K562 (cell line): Measurements from ENCODE around the gene ARHGAP9. TPM values are rescaled to one million over a fixed set of nuclear protein-coding genes. Genes with fewer than 3 reads are reported as not detected.

Source experiments
- CREB1 ChIP-seq, 2 experiments: sonication (generic) in 1 of 2; formaldehyde crosslinking in 1 of 2; IDR thresholded peaks; 2 replicates each; pipeline versions ENCODE4 v1.6.1 to v1.8.0; 2012 to 2022; ENCODE audit warnings: inconsistent platforms in 1 of 2, mild to moderate bottlenecking in 1 of 2, missing genetic modification reagents in 1 of 2, moderate library complexity in 1 of 2
- ERF ChIP-seq: fragments of 450-650 bp; formaldehyde crosslinking; IDR thresholded peaks from 2 replicates; pipeline ENCODE4 v1.4.0; 2020; ENCODE audit warnings: mild to moderate bottlenecking, mixed read lengths
- ESRRA ChIP-seq: fragments of 450-650 bp; IDR thresholded peaks from 2 replicates; pipeline ENCODE4 v1.6.1; 2014; ENCODE audit warnings: low read depth, mild to moderate bottlenecking, moderate library complexity, borderline replicate concordance
- GATAD2B ChIP-seq: fragments of 450-650 bp; IDR thresholded peaks from 2 replicates; pipeline ENCODE4 v1.6.1; 2017; ENCODE audit warnings: mild to moderate bottlenecking, borderline replicate concordance
- JUN ChIP-seq, 2 experiments: sonication (generic) in 1 of 2; formaldehyde crosslinking in 1 of 2; IDR thresholded peaks; 2 replicates each; pipeline versions ENCODE4 v1.6.1 to v1.8.0; 2012 to 2022; ENCODE audit warnings: borderline replicate concordance in 2 of 2, mild to moderate bottlenecking in 2 of 2, improper control_type of control experiment in 1 of 2, low read depth in 1 of 2, low read length in 1 of 2, missing genetic modification reagents in 1 of 2
- RCOR1 ChIP-seq, 2 experiments: IDR thresholded peaks; 2 replicates each; pipeline ENCODE4 v1.6.1; 2012; ENCODE audit warnings: low read depth in 2 of 2, low read length in 2 of 2, borderline replicate concordance in 1 of 2, improper control_type of control experiment in 1 of 2
- TSC22D4 ChIP-seq: fragments of 450-650 bp; IDR thresholded peaks from 2 replicates; pipeline ENCODE4 v1.6.1; 2016; ENCODE audit warnings: missing genetic modification characterization, missing biosample characterization, control low read depth
- WHSC1 ChIP-seq: IDR thresholded peaks from one replicate; pipeline ENCODE4 v1.6.1; 2012; ENCODE audit warnings: low read length, control low read depth, inconsistent platforms
- ZBTB8A ChIP-seq: fragments of 450-650 bp; IDR thresholded peaks from 2 replicates; pipeline ENCODE4 v1.6.1; 2018; ENCODE audit warnings: mild to moderate bottlenecking, moderate library complexity; ENCODE audit not compliant: partially characterized antibody
- ZC3H8 ChIP-seq: fragments of 450-650 bp; IDR thresholded peaks from 2 replicates; pipeline ENCODE4 v1.6.1; 2017
- ZNF79 ChIP-seq: fragments of 250-450 bp; sonication (Bioruptor Pico); IDR thresholded peaks from 2 replicates; pipeline ENCODE4 v1.4.0; 2020; ENCODE audit warnings: low read depth, mild to moderate bottlenecking, moderate library complexity
- polyA plus RNA-seq, 8 experiments: library from polyadenylated mRNA; depleted of rRNA in 4 of 8; stranded (reverse) in 5 of 8; unstranded in 3 of 8; fragments of >200 nt; fragmentation: Nextera tagmentation in 2 of 8; fragmentation: Illumina TruSeq in 1 of 8; extraction: Ambion mirVana in 2 of 8; extraction: Trizol in 1 of 8; gene quantifications; 2 replicates each; pipeline versions ENCODE4 v1.2.1 to v1.2.3, GENCODE V29; 2011 to 2014; ENCODE audit warnings: inconsistent platforms in 1 of 8, missing spikeins in 1 of 8
- total RNA-seq, 7 experiments: library from RNA; depleted of rRNA in 6 of 7; stranded (reverse); fragments of >200 nt in 6 of 7; fragmentation: Illumina TruSeq in 2 of 7; extraction: Trizol in 2 of 7; gene quantifications; 2 replicates each; pipeline versions ENCODE4 v1.2.1 to v1.2.3, GENCODE V29; 2011 to 2021; ENCODE audit warnings: low replicate concordance in 1 of 7
- TF ChIP-seq, protein P1 (sequence below): IDR thresholded peaks from 2 replicates; pipeline ENCODE4 v1.6.1; 2011; ENCODE audit warnings: borderline replicate concordance, low read depth, mild to moderate bottlenecking, moderate library complexity, low read length; ENCODE audit not compliant: insufficient read depth, poor library complexity, severe bottlenecking
- TF ChIP-seq, protein P2 (sequence below): fragments of 450-650 bp; IDR thresholded peaks from 2 replicates; pipeline ENCODE4 v1.6.1; 2018; ENCODE audit not compliant: partially characterized antibody
- TF ChIP-seq, protein P3 (sequence below): sonication (generic); formaldehyde crosslinking; IDR thresholded peaks from 2 replicates; pipeline ENCODE4 v1.8.1; 2023; ENCODE audit warnings: mild to moderate bottlenecking, missing genetic modification reagents
- TF ChIP-seq, protein P4 (sequence below): fragments of 250-450 bp; sonication (Bioruptor Pico); IDR thresholded peaks from 2 replicates; pipeline ENCODE4 v1.5.0; 2021

Gene ARHGAP9
- total and polyA plus RNA-seq, 9 of the 15 experiments (the other 6 are each of a cell fraction or from before 2014, with no cell fraction given) = 1.5 to 10.2 (median 5.1) TPM

DNA sequence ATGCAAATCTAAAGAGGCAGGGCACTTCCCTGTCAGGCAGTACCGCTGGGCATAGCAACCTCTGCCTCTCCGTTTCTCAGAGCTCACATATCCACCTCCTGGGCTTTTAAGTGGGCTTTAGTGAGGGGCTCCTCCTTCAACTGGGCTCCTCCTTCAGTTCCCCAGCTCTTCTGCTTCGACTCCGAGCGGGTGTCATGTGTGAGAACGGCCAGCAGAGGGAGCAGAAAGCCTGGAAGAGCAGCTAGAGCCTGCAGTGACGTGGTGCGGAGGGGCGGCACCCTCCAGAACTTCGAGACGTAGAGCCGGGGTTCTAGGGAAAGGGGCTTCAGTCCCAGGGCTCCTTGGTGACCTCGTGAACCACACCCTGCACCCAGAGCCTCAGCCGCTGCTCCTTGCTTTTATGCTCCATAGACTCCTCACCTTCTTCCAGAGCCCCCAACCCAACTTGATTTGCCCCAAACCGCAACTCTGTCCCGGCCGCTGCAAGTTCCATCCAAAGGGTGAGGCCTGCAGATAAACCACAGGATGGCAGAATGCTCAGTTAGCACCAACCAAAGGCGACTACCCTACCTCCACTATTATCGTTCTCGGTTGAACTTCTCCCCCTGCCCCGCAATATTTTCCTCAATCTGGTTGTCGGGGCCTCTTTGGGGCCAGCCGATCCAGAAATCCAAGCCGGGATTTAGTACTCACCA, 20.5 kb downstream of the ARHGAP9 start (continued):
- TF ChIP-seq, protein P1, sequence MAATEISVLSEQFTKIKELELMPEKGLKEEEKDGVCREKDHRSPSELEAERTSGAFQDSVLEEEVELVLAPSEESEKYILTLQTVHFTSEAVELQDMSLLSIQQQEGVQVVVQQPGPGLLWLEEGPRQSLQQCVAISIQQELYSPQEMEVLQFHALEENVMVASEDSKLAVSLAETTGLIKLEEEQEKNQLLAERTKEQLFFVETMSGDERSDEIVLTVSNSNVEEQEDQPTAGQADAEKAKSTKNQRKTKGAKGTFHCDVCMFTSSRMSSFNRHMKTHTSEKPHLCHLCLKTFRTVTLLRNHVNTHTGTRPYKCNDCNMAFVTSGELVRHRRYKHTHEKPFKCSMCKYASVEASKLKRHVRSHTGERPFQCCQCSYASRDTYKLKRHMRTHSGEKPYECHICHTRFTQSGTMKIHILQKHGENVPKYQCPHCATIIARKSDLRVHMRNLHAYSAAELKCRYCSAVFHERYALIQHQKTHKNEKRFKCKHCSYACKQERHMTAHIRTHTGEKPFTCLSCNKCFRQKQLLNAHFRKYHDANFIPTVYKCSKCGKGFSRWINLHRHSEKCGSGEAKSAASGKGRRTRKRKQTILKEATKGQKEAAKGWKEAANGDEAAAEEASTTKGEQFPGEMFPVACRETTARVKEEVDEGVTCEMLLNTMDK = peak; percentile 4
- peak; percentile 47; the same call in 1 of the 2 replicates for TF ChIP-seq JUN (IDR thresholded peaks at IDR 0.05; ENCODE audit: borderline replicate concordance, low read depth, low read length)
- TF ChIP-seq JUN (CRISPR knock-in tag; IDR thresholded peaks at IDR 0.05; ENCODE audit: borderline replicate concordance) = peak; percentile 61; the same call in 1 of the 2 replicates
- TF ChIP-seq, protein P2, sequence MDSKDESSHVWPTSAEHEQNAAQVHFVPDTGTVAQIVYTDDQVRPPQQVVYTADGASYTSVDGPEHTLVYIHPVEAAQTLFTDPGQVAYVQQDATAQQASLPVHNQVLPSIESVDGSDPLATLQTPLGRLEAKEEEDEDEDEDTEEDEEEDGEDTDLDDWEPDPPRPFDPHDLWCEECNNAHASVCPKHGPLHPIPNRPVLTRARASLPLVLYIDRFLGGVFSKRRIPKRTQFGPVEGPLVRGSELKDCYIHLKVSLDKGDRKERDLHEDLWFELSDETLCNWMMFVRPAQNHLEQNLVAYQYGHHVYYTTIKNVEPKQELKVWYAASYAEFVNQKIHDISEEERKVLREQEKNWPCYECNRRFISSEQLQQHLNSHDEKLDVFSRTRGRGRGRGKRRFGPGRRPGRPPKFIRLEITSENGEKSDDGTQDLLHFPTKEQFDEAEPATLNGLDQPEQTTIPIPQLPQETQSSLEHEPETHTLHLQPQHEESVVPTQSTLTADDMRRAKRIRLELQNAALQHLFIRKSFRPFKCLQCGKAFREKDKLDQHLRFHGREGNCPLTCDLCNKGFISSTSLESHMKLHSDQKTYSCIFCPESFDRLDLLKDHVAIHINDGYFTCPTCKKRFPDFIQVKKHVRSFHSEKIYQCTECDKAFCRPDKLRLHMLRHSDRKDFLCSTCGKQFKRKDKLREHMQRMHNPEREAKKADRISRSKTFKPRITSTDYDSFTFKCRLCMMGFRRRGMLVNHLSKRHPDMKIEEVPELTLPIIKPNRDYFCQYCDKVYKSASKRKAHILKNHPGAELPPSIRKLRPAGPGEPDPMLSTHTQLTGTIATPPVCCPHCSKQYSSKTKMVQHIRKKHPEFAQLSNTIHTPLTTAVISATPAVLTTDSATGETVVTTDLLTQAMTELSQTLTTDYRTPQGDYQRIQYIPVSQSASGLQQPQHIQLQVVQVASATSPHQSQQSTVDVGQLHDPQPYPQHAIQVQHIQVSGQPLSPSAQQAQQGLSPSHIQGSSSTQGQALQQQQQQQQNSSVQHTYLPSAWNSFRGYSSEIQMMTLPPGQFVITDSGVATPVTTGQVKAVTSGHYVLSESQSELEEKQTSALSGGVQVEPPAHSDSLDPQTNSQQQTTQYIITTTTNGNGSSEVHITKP = peak; percentile 44
- TF ChIP-seq WHSC1 = no peak
- TF ChIP-seq ZC3H8 = no peak
- TF ChIP-seq CREB1 (IDR thresholded peaks at IDR 0.05) = peak; percentile 83
- peak; percentile 90 for TF ChIP-seq CREB1 (CRISPR knock-in tag; IDR thresholded peaks at IDR 0.05)
- TF ChIP-seq ZNF79 = no peak; the same call in 1 of the 2 replicates
- no peak for TF ChIP-seq TSC22D4
- TF ChIP-seq ESRRA = peak; percentile 56; the same call in 1 of the 2 replicates
- peak in 1 of 2 experiments; percentile 33; a peak in 1 of 4 replicates for TF ChIP-seq RCOR1 (IDR thresholded peaks at IDR 0.05; ENCODE audit: borderline replicate concordance in 1 of 2, low read depth in 2 of 2, low read length in 2 of 2)
- TF ChIP-seq ZBTB8A = no peak
- no peak for TF ChIP-seq ERF (CRISPR knock-in tag)
- peak; percentile 33; the same call in 1 of the 2 replicates for TF ChIP-seq GATAD2B
- TF ChIP-seq, protein P3, sequence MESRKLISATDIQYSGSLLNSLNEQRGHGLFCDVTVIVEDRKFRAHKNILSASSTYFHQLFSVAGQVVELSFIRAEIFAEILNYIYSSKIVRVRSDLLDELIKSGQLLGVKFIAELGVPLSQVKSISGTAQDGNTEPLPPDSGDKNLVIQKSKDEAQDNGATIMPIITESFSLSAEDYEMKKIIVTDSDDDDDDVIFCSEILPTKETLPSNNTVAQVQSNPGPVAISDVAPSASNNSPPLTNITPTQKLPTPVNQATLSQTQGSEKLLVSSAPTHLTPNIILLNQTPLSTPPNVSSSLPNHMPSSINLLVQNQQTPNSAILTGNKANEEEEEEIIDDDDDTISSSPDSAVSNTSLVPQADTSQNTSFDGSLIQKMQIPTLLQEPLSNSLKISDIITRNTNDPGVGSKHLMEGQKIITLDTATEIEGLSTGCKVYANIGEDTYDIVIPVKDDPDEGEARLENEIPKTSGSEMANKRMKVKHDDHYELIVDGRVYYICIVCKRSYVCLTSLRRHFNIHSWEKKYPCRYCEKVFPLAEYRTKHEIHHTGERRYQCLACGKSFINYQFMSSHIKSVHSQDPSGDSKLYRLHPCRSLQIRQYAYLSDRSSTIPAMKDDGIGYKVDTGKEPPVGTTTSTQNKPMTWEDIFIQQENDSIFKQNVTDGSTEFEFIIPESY (CRISPR knock-in tag) = 0 out of 2 replicates have a peak, but pooled peaks have one; percentile 10
- TF ChIP-seq, protein P4, sequence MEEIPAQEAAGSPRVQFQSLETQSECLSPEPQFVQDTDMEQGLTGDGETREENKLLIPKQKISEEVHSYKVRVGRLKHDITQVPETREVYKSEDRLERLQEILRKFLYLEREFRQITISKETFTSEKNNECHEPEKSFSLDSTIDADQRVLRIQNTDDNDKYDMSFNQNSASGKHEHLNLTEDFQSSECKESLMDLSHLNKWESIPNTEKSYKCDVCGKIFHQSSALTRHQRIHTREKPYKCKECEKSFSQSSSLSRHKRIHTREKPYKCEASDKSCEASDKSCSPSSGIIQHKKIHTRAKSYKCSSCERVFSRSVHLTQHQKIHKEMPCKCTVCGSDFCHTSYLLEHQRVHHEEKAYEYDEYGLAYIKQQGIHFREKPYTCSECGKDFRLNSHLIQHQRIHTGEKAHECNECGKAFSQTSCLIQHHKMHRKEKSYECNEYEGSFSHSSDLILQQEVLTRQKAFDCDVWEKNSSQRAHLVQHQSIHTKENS (CRISPR knock-in tag) = no peak
